Endothelial cell (in vitro differentiated cells): ENCODE data around the gene INSR. TPM values are rescaled to one million over a fixed set of nuclear protein-coding genes. Genes with fewer than 3 reads are reported as not detected.

Experiments used
- DNase-seq: peaks from one replicate; pipeline ENCODE4 v3.0.0; 2021; ENCODE audit warnings: low spot score
- H3K27ac Mint-ChIP-seq: one replicate; pipeline ENCODE4 v1.8.0; 2021; ENCODE audit warnings: mixed read lengths, inconsistent platforms; ENCODE audit not compliant: unreplicated experiment
- H3K27me3 Mint-ChIP-seq: one replicate; pipeline ENCODE4 v1.8.0; 2021; ENCODE audit warnings: mild to moderate bottlenecking, moderate library complexity, mixed read lengths, inconsistent platforms; ENCODE audit not compliant: unreplicated experiment
- H3K36me3 Mint-ChIP-seq: one replicate; pipeline ENCODE4 v1.8.0; 2021; ENCODE audit warnings: mild to moderate bottlenecking, low read depth, mixed read lengths, inconsistent platforms; ENCODE audit not compliant: unreplicated experiment
- H3K4me1 Mint-ChIP-seq: one replicate; pipeline ENCODE4 v1.8.0; 2021; ENCODE audit warnings: mild to moderate bottlenecking, mixed read lengths, inconsistent platforms; ENCODE audit not compliant: unreplicated experiment
- H3K4me3 Mint-ChIP-seq: one replicate; pipeline ENCODE4 v1.8.0; 2021; ENCODE audit warnings: mild to moderate bottlenecking, mixed read lengths, inconsistent platforms; ENCODE audit not compliant: unreplicated experiment
- H3K9me3 Mint-ChIP-seq: one replicate; pipeline ENCODE4 v1.8.0; 2021; ENCODE audit warnings: mixed read lengths, inconsistent platforms; ENCODE audit not compliant: unreplicated experiment
- total RNA-seq: library from RNA; stranded (reverse); fragmentation: NEBNext Ultra II Directional; extraction: Animal tissue kit (Norgen Biotek cat#: 25700); gene quantifications from one replicate; pipeline ENCODE4 v1.2.1, GENCODE V29; 2021; ENCODE audit not compliant: unreplicated experiment
- TF ChIP-seq, protein P1 (sequence below): fragments of 200-600 bp; sonication (generic); IDR thresholded peaks from one replicate; pipeline ENCODE4 v1.5.0; 2021; ENCODE audit warnings: antibody characterized with exemption; ENCODE audit not compliant: unreplicated experiment

The INSR gene
- total RNA-seq, 1 donor from 2014 or later = 28.9 TPM

DNA sequence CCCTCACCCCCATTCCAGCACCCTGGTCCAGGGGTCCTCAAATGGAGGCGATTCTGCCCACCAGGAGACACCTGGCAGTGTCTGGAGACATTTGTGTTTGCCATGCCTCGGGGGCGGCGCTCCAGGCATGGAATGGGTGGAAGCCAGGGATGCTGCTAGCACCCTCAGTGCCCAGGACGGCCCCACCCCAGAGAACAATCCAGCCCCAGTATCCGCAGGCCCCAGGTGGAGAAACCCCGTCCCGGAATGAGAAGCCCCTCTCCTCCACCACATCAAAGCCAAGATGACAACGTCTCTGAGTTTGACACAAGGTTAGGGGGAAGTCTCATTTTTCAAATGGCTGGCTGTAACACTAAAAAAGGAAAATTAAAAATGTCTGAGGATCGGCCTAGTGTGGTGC, 68.5 kb downstream of the INSR start:
- H3K27ac Mint-ChIP-seq = no peak overlapping the region

DNA sequence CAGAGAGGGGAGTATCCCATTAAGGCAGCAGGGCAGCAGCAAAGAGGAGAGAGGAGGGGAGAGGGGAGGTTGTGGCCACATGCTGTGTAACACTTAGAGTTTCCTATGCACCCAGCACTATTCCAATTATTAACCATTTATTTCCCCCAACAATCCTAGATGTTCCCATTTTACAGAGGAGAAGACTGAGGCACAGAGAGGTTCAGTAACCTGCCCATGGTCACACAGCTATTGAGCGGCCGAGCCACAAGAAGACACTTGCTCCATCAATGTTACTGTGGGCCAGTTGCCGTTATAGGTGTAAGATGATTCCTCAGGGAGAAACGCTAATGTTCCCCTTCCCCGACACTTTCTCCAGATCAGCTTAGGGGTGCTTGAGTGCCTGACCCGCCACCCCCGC, 69.2 kb downstream of the INSR start:
- TF ChIP-seq, protein P1, sequence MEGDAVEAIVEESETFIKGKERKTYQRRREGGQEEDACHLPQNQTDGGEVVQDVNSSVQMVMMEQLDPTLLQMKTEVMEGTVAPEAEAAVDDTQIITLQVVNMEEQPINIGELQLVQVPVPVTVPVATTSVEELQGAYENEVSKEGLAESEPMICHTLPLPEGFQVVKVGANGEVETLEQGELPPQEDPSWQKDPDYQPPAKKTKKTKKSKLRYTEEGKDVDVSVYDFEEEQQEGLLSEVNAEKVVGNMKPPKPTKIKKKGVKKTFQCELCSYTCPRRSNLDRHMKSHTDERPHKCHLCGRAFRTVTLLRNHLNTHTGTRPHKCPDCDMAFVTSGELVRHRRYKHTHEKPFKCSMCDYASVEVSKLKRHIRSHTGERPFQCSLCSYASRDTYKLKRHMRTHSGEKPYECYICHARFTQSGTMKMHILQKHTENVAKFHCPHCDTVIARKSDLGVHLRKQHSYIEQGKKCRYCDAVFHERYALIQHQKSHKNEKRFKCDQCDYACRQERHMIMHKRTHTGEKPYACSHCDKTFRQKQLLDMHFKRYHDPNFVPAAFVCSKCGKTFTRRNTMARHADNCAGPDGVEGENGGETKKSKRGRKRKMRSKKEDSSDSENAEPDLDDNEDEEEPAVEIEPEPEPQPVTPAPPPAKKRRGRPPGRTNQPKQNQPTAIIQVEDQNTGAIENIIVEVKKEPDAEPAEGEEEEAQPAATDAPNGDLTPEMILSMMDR = no peak
- no peaks in the 10 kb centered on the region for H3K9me3 Mint-ChIP-seq
- DNase-seq = no peak
- H3K36me3 Mint-ChIP-seq = peaks cover 6% of the 10 kb centered on the region
- no peak overlapping the region for H3K4me3 Mint-ChIP-seq
- H3K4me1 Mint-ChIP-seq = no peaks in the 10 kb centered on the region
- H3K27me3 Mint-ChIP-seq = peaks cover 1% of the 10 kb centered on the region
- H3K27ac Mint-ChIP-seq = no peak overlapping the region

More for the DNA sequence above, 68.5 kb downstream of the INSR start:
- Mint-ChIP-seq H3K4me1 (no peaks in the 10 kb centered on the region), H3K4me3 (no peak overlapping the region), H3K9me3 (no peaks in the 10 kb centered on the region), H3K27me3 (peaks cover 1% of the 10 kb centered on the region), H3K36me3 (peaks cover 7% of the 10 kb centered on the region)
- TF ChIP-seq, protein P1 = no peak
- no peak for DNase-seq

DNA sequence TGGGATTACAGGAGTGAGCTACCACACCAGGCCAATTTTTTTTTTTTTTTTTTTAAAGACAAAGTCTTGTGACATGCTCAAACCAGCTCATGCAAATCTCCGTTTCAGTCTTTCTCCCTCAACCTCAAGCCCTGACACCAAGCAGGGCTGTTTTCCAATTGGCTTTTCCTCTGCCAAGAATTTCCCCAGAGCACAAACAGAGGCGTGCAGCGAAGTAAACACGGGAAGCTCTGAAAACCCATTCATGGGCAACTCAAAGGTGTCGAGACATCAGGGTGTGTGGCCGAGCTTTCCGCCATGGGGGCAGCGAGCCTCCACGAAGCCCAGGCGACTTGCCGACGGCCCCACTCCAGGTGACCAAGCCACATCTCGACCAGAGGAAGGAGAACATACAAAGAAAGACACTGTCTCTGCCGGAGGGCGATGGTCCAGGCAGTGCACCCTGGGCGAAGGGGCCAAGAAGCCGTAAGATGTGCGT, 70.0 kb downstream of the INSR start:
- TF ChIP-seq, protein P1 = no peak
- no peak for DNase-seq
- H3K27me3 Mint-ChIP-seq = peaks cover 1% of the 10 kb centered on the region
- no peak overlapping the region for H3K4me3 Mint-ChIP-seq
- no peaks in the 10 kb centered on the region for H3K9me3 Mint-ChIP-seq
- no peak overlapping the region for H3K27ac Mint-ChIP-seq
- no peaks in the 10 kb centered on the region for H3K4me1 Mint-ChIP-seq
- H3K36me3 Mint-ChIP-seq = peaks cover 4% of the 10 kb centered on the region

DNA sequence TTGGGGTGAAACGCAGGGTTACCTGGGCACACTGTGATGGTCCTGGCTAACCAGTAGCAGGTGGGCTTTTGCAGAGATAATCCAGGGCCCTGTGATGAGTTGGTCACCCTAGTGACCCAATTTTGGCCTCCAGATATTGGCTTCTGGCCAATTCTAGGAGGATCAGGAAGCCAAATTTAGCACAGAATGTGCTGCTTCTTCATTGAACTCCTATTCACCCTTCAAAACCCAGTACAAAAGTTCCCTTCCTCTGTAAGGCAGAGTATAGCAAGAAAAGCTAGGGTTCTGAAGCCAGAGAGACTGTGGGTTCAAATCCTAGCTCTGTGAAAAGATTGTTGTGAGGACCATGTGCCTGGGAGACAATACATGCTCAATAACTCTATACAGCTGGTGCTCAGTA, 70.8 kb downstream of the INSR start:
- H3K27me3 Mint-ChIP-seq = no peaks in the 10 kb centered on the region
- TF ChIP-seq, protein P1 = no peak
- H3K9me3 Mint-ChIP-seq = no peaks in the 10 kb centered on the region
- DNase-seq = no peak
- H3K4me3 Mint-ChIP-seq = no peak overlapping the region
- H3K36me3 Mint-ChIP-seq = no peaks in the 10 kb centered on the region
- no peak overlapping the region for H3K27ac Mint-ChIP-seq
- H3K4me1 Mint-ChIP-seq = no peaks in the 10 kb centered on the region

DNA sequence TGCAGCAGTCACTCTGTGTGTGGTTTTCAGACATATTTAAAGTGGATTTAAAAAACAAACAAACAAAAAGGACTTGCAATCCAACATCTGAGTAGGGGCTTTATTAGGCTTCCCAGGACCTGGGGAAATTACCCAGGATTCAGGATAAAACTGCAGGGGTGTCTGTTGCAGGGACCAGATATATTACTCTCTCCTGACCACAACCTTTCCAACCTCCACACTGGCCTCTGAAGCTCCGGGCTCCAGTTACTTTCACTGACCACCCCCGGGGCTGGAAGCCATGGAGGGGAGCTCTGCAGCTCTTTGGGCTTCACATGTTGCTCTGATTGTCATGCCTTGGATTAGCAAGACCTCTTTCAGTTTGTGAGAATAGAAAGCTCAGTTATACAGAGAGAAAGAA, 75.2 kb downstream of the INSR start:
- peaks cover 3% of the 10 kb centered on the region for H3K4me1 Mint-ChIP-seq
- no peak for DNase-seq
- no peak overlapping the region for H3K27ac Mint-ChIP-seq

More for the DNA sequence above, 75.2 kb downstream of the INSR start:
- no peaks in the 10 kb centered on the region for H3K27me3 Mint-ChIP-seq
- no peaks in the 10 kb centered on the region for H3K9me3 Mint-ChIP-seq
- TF ChIP-seq, protein P1 = no peak
- no peak overlapping the region for H3K4me3 Mint-ChIP-seq
- H3K36me3 Mint-ChIP-seq = no peaks in the 10 kb centered on the region
